Activated naive CD4-positive, alpha-beta T cell treated with Interleukin-2 at 50 U/mL for 16 hours (primary cell): Measurements from ENCODE around the gene ABLIM2.

Experiments used
- DNase-seq: peaks from one replicate; pipeline ENCODE4 v3.0.0-alpha.2; 2020

Gene ABLIM2

DNA sequence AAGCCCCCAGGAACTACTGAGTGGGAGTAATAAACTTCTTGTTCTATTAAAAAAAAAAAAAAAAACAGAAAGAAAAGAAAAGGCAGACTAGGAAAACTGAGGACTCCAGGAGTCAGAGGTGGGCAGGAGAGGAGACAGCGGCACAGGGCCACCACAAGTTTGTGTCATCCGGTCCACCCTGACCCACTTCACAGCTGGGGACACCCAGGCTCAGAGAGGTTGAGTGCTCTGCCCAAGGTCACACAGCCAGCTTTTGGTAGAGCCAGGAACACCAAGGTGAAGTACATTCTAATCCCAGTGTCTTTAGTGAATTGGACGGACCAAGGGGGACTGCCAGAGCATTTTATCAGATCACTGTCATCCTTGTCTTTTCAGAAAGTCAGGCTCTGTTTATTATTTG, 16.4 kb upstream of the ABLIM2 start:
- no peak for DNase-seq

DNA sequence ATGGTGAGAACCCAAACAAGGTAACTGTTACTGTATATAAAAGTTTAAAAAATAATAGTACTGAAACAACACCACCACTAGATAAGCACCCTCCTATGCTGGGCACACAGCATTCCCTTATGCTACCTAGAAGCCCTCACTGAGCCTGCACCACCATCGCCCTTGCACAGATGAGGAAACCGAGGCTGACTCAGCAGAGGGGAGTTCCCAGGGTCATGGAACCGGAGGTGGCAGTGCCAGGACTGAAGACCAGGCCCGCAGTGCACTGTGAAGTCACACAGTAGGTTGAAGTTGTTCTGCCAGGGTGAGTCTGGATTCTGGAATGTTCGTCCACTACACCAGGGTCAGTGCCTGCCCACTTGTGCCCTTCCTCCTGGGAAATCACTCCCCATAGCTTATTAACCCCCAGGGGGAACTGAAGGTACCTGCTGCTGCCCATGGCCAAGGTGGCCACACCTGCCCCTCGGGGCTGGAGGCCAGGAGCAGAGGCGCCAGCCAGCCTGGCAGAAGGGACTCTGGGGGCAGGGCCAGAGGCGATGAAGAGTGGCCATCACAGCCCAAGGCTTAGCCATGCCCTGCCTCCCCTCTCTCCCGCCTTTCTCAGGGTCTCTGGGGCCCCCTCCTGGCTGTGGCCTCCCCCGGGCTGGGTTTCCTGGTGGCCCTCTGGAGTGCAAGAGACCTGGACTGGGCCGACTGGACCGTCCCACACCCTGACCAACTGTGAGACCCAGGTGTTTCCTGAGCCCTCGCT, 15.1 kb upstream of the ABLIM2 start:
- no peak for DNase-seq

GRCh38 chr4:8171984-8172924, 13.6 kb upstream of the ABLIM2 start:
- DNase-seq = peak; percentile 67

DNA sequence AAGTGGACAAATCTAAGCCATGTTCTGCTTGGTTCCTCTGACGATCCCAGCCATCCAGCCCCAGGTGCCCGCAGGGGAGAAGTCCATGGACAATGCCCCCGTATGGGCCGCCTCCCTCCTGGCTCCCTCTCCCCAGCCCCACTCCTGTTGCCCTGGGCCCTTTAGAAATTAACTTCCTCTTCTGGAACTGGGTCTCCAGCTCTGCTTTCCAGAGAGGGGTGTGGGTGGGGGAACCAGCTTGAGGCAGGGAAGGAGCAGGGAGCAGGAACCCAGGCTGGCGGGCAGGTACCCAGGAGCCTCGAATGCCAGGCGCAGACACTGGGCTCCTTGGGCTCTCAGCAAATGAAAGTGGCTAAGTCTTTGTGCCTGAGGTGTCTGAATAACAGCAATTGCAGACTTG, 12.7 kb upstream of the ABLIM2 start:
- DNase-seq = no peak

DNA sequence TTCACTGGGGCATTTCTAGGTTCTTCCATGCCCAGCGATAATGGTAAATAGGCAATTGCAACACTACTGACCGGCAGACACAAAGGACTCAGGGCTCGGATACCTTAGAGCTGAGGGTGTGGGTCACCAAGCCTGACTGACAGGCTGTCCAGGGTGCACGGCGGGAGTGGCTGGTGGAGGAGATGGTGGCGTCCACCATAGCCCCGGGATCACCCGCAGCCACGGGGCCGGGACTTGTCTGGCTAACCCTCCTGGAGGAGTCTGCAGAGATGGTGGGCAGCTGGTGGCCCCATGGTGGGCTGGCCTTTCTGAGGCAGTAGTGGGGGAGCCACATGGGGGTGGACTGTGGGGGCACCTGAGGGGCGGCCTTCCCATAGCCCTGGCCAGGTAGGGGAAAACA, 11.7 kb upstream of the ABLIM2 start:
- no peak for DNase-seq

DNA sequence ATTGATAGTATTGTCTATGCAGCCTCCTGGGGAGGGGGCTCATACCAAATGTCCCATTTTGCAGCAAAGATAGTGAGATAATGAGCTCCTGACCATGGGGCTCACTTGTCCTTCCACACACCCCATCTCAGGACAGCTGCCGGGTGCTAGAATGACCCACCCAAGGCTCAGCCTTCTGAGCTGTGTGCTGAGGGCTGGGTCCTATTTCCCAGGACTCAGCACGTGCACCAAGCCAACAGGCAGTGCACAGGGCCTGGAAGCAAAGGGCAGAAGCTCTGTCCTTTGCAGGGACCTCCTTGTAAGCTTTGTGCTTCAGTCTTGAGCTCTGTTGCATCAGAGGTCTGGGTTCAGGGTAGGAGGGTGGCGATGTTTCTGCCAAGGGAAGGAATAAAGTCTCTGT, 11.2 kb upstream of the ABLIM2 start:
- no peak for DNase-seq

- DNase-seq = no peak
Measured at GRCh38 chr4:8168832-8169598, 10.4 kb upstream of the ABLIM2 start.

- no peak for DNase-seq
Measured at GRCh38 chr4:8168232-8168631, 9.6 kb upstream of the ABLIM2 start.

- DNase-seq = no peak
Measured at GRCh38 chr4:8167815-8168214, 9.2 kb upstream of the ABLIM2 start.

- no peak for DNase-seq
Measured at GRCh38 chr4:8167291-8167690, 8.7 kb upstream of the ABLIM2 start.

DNA sequence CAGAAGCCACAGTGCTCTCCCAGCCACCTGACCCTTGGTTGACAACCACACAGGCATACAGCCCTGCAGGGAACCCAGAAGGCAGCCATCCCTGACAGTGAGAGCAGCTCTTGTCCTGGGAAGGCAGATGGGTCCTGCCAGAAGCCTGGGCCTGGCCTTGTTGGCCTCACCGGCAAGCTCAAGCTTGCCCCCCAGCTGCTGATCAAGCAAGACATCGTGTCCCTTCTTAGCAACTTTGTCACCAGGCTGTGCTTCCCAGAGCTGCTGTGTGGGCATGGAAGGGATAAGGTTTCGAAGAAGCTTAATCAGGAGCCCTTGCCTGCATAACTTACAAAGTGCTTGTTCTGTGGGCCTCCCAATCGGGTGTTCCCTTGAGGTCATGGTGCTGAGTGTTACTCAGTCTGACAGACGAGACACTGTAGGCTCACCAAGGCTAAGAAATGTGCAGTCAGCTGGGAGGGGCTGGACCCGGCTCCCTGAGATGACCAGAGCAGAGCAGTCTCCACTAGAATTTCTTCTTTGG, 6.8 kb upstream of the ABLIM2 start:
- DNase-seq = no peak

DNA sequence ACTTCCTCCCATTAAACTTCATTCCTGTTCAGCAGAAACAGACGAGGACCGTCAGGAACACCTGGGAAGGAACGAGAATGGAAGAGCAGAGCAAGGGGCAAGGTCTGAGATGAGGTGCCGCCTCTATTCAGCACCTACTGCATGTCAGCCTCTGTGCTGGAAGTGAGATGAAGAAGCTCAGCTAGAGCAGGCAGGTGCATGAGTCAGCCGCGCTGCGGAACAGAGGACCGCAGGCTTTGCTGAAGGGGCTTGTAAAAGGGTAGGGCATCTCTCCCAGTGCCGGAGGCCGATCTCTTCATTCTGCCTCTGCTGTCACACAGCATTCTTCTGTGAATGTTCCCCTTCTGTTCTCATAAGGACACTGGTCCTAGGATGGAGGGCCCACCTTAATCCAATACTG, 6.1 kb upstream of the ABLIM2 start:
- no peak for DNase-seq

DNA sequence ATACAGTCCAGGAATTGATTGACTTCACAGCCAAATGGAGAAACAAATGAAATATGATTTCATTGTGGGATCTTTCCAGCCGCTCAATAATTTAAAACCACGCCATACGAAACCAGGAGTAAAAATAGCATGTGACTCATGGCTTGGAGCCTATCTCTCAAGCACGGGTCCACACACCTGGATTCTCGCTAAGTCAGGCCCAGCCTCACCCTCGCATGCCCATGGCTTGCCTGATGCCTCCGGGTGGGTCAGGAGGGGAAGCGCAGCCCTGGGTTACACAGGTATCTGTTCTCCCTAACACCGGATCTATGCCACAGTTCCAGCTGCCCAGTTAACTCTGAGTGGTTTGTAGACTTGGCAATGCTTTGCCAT, 5.6 kb upstream of the ABLIM2 start:
- DNase-seq = no peak

- DNase-seq = no peak
Measured at GRCh38 chr4:8163436-8164193, 5.0 kb upstream of the ABLIM2 start.

GRCh38 chr4:8163026-8163425, 4.4 kb upstream of the ABLIM2 start:
- no peak for DNase-seq

- no peak for DNase-seq
Measured at GRCh38 chr4:8162625-8163024, 4.0 kb upstream of the ABLIM2 start.

DNA sequence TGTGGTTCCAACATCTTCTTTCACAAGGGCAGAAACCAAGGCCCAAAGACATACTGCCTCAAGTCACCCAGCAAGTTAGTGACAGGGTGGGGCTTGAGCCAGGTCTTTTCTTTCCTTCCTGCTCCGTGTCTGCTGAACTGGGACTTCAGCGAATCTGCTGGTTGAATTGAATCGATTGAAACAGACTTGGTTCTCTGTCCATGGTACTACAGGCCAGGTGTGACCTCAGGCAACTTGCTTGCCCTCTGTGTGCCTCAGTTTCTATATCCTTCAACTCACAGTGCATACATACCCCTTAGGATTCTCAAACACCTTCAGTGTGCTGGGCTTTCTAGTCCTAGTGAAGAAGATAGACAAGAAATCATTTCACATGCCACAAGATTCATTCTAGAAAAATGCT, 2.0 kb upstream of the ABLIM2 start:
- DNase-seq = no peak

- DNase-seq = no peak
Measured at GRCh38 chr4:8160233-8160560, 1.6 kb upstream of the ABLIM2 start.

GRCh38 chr4:8159537-8160232, 1.1 kb upstream of the ABLIM2 start:
- DNase-seq = no peak

- no peak for DNase-seq
Measured at GRCh38 chr4:8157944-8158709, 486 bp downstream of the ABLIM2 start.

DNA sequence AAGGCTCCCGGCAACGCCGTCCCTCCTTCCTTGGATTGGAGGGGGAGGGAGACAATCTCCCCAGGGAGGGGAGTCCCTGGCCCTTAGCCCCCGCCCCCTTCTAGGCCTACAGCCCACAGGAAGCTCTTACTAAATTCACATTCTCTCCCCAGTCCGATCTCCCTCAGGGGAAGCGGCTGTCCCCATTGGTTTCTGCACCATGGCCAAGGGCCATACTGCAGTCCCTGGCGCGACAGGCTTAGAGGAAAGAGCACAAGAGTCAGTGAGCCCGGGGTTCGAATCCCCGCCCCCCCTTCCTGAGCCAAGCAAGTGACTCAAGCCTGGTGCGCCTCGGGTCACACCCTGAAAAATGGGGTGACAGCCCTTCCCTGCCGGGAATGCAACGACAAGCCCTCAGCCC, 1.1 kb downstream of the ABLIM2 start:
- no peak for DNase-seq
